Fibroblast of mammary gland (primary cell): Measurements from ENCODE around the gene IL23R.
"Not testable (repeated sequence)": the region's sequence is repeated elsewhere in the genome, so short reads cannot be mapped to it uniquely, and the experiment has no call there.

Experiments used
- DNase-seq: peaks from one replicate; pipeline ENCODE4 v3.0.0-alpha.2; 2010; ENCODE audit warnings: low read depth
- H3K4me3 ChIP-seq: 2 replicates; pipeline ENCODE4 v1.5.1; 2011; ENCODE audit warnings: low read depth, mild to moderate bottlenecking, low read length, moderate library complexity; ENCODE audit not compliant: control insufficient read depth
- TF ChIP-seq, protein P1 (sequence below): conservative IDR thresholded peaks from 2 replicates; pipeline ENCODE4 v1.5.1; 2011; ENCODE audit warnings: low read depth, low read length, inconsistent platforms; ENCODE audit not compliant: control insufficient read depth, insufficient read depth

The IL23R gene

DNA sequence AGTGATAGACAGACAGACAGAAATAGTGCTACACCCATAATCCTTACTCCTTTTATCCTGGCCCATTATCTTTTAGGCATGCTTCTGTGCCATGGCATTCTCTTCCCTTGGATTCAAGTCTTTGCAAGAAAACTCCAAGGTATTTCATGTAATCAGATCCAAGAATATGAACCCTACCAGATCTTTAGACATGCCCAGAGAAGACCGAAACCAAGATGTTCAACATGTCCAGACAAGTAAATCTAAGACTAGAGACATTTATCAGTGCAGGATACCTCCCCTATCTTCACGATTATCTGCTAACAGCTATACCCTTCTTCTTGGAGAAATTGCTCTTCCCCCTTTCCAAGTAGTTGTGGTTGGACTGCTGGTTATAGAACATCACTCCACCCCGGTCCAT lies 19.7 kb upstream of the IL23R start:
- TF ChIP-seq, protein P1, sequence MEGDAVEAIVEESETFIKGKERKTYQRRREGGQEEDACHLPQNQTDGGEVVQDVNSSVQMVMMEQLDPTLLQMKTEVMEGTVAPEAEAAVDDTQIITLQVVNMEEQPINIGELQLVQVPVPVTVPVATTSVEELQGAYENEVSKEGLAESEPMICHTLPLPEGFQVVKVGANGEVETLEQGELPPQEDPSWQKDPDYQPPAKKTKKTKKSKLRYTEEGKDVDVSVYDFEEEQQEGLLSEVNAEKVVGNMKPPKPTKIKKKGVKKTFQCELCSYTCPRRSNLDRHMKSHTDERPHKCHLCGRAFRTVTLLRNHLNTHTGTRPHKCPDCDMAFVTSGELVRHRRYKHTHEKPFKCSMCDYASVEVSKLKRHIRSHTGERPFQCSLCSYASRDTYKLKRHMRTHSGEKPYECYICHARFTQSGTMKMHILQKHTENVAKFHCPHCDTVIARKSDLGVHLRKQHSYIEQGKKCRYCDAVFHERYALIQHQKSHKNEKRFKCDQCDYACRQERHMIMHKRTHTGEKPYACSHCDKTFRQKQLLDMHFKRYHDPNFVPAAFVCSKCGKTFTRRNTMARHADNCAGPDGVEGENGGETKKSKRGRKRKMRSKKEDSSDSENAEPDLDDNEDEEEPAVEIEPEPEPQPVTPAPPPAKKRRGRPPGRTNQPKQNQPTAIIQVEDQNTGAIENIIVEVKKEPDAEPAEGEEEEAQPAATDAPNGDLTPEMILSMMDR, result no peak
- DNase-seq, result no peak
- H3K4me3 ChIP-seq, result no peak overlapping the region

DNA sequence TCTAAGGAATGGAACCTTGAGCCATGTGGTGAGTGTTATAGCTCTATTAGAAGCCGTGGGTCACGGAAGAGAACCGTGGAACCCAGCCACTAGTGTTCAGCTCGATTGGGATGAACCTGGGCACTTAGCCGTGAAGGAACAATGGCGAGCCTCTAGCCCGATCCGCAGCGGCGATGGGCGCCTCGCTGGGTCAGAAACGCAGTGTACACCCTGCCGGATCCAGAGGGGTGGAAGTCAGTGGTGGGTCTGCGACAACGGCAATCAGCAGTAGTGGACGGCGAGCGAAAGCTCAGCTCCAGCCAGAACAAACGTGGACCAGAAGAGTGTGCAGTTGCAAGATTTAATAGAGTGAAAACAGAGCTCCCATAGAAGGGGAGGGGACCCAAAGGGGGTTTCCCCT lies 18.3 kb upstream of the IL23R start:
- H3K4me3 ChIP-seq, result not testable (repeated sequence)

DNA sequence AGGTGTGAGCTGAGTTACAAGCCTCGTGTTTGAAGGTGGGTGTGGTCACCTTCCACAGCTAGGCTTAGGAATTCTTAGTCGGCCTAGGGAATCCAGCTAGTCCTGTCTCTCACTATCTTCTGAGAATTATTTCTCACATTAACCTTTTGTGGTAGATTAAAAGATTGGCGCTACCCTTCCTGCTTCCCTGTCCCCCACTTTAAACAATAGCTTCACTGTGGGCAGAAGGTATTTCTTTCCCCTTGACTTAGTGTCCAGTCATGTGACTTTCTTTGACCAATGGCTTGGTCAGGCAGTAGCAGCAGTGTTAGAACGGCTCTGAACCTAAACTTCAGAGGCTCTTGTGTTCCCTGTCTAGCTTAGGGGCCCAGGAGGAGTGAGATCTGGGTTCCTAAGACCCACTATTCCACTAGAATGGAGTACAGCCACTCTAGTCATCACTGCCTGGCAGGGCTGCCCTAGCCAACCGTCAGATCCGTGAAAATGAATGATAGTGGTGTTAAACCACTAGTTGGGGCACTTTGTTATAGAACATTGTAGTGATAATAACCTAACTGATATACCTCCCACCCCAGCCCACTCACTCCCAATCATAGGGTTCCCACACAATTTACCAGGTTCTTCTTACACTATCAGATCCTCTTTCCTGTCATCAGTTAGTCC lies 17.6 kb upstream of the IL23R start:
- no peak overlapping the region for H3K4me3 ChIP-seq
- TF ChIP-seq, protein P1, result no peak

More for the DNA sequence above, 18.3 kb upstream of the IL23R start:
- DNase-seq, result not testable (repeated sequence)

DNA sequence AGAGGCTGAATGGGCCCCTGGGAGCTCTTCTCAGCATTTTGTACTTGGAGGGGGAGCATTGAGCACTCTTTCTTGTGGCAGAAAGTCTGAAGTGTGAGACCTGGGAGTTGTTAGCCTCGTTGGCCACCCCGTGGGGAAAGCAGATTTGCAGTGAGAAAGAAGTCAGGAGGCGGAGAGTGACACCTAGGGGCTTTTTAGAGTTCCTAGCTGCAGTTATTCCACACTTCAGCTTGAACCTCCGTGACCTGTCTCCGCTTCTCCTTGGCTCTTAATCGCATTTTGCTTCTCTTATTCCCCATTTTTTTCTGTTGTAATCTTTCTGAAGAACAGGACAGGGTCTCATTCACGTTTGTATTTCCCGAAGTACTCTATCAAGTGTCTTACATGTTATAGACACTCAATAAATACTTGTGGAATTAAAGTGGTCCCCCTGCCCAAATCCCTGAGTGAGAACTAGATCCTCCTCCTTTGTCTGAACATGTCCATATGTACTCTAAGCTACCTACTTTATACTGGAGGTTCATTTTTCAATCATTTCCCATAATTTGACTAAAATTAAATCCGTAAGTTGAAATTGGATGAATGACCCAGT lies 17.0 kb upstream of the IL23R start:
- H3K4me3 ChIP-seq, result no peak overlapping the region
- peak; percentile 86 for DNase-seq
- TF ChIP-seq, protein P1, result peak; percentile 97

More for the DNA sequence above, 17.6 kb upstream of the IL23R start:
- DNase-seq, result no peak

DNA sequence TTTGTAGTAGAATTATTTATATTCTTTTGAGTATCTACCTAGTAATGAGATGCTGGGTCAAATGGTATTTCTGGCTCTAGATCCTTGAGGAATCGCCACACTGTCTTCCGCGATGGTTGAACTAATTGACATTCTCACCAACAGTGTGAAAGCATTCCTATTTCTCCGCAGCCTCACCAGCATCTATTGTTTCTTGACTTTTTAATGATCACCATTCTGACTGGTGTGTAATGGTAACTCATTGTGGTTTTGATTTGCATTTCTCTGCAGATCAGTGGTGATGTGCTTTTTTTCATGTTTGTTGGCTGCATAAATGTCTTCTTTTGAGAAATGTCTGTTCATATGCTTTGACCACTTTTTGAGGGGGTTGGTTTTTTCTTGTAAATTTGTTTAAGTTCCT lies 15.3 kb upstream of the IL23R start:
- DNase-seq, result no peak
- H3K4me3 ChIP-seq, result no peak overlapping the region
- TF ChIP-seq, protein P1, result no peak

DNA sequence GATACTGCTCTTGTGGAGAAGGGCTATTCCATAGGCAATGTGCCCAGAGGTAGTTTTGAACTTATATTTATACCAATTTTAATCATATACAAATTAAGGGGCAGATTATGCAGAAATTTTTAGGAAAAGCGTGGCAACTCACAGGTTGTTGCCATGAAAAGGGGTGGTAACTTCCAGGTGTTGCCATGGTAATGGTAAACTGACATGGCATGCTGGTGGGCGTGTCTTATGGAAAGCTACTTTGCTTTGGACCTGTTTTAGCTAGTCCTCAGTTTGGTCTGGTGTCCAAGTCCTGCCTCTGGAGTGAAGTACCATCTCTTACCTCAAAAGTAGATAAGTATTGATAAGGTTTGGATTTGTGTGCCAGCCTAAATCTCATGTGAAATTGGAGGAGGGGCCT lies 7.9 kb upstream of the IL23R start:
- DNase-seq, result no peak
- TF ChIP-seq, protein P1, result no peak
- no peak overlapping the region for H3K4me3 ChIP-seq

DNA sequence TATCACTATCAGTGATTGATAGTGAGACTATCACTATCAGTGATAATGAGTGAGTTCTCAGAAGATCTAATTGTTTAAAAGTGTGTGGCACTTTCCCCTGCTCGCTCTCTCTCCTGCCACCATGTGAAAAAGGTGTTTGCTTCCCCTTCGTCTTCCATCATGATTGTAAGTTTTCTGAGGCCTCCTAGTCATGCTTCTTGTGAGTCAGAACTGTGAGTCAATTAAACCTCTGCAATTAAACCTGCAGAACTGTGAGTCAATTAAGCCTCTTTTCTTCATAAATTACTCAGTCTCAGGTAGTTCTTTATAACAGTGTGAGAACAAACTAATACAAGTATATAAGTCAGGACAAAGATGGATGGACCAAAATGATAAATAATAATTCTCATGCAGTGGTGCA lies 7.0 kb upstream of the IL23R start:
- DNase-seq, result no peak
- no peak overlapping the region for H3K4me3 ChIP-seq
- TF ChIP-seq, protein P1, result no peak
